SU-DHL-6 (cell line): ENCODE data around the gene LRRN3.

Source experiments
- CTCF ChIP-seq: fragments of 200-600 bp; sonication (generic); IDR thresholded peaks from one replicate; pipeline ENCODE4 v1.5.1; 2017; ENCODE audit warnings: antibody characterized with exemption, mild to moderate bottlenecking, low read length, moderate library complexity; ENCODE audit not compliant: insufficient read depth, poor library complexity, severe bottlenecking
- EZH2phosphoT487 ChIP-seq: fragments of 200-600 bp; sonication (generic), shearing (Covaris generic); conservative IDR thresholded peaks from 2 replicates; pipeline ENCODE4 v1.6.1; 2018; ENCODE audit warnings: mild to moderate bottlenecking, antibody characterized with exemption, low read length, moderate library complexity, mixed read lengths

GRCh38 chr7:111145472-111145871 lies 54.5 kb downstream of the LRRN3 start:
- TF ChIP-seq CTCF (no peak), EZH2phosphoT487 (no peak)
